ENCODE data around the gene SHC1.
A peak's percentile ranks its signal among the peaks of the same experiment; 100 is the strongest.

The SHC1 gene

GRCh38 chr1:155007251-155007828, 36.8 kb upstream of the SHC1 start:
- WGBS (ENCODE audit: insufficient coverage, insufficient read length): no CpG with 5 or more reads among the region's 6 CpGs
- Histone ChIP-seq H3K4me1 (ENCODE audit: control insufficient read depth, insufficient read depth, low read length) (peaks cover 21% of the 10 kb centered on the region), H3K4me3 (ENCODE audit: low read length) (no peak overlapping the region), H3K36me3 (ENCODE audit: control insufficient read depth, insufficient read depth, low read length) (no peaks in the 10 kb centered on the region), H3K27me3 (ENCODE audit: control insufficient read depth, insufficient read depth, low read length) (no peaks in the 10 kb centered on the region), H3K9me3 (ENCODE audit: control insufficient read depth, insufficient read depth, low read length) (no peaks in the 10 kb centered on the region), H3K27ac (ENCODE audit: low read length) (no peak overlapping the region)
- DNase-seq (ENCODE audit: low read depth, low spot score): no peak

GRCh38 chr1:155006601-155007101, 36.1 kb upstream of the SHC1 start:
- no peak overlapping the region for H3K27ac ChIP-seq (ENCODE audit: low read length)
- no peaks in the 10 kb centered on the region for H3K9me3 ChIP-seq (ENCODE audit: control insufficient read depth, insufficient read depth, low read length)
- no peaks in the 10 kb centered on the region for H3K36me3 ChIP-seq (ENCODE audit: control insufficient read depth, insufficient read depth, low read length)
- no CpG with 5 or more reads among the region's 2 CpGs for WGBS (ENCODE audit: insufficient coverage, insufficient read length)
- no peak for DNase-seq (ENCODE audit: low read depth, low spot score)
- H3K4me1 ChIP-seq (ENCODE audit: control insufficient read depth, insufficient read depth, low read length): peaks cover 20% of the 10 kb centered on the region
- no peak overlapping the region for H3K4me3 ChIP-seq (ENCODE audit: low read length)
- H3K27me3 ChIP-seq (ENCODE audit: control insufficient read depth, insufficient read depth, low read length): no peaks in the 10 kb centered on the region

- Histone ChIP-seq H3K9me3 (ENCODE audit: control insufficient read depth, insufficient read depth, low read length) (no peaks in the 10 kb centered on the region), H3K4me3 (ENCODE audit: low read length) (no peak overlapping the region), H3K27me3 (ENCODE audit: control insufficient read depth, insufficient read depth, low read length) (no peaks in the 10 kb centered on the region), H3K36me3 (ENCODE audit: control insufficient read depth, insufficient read depth, low read length) (no peaks in the 10 kb centered on the region), H3K27ac (ENCODE audit: low read length) (no peak overlapping the region), H3K4me1 (ENCODE audit: control insufficient read depth, insufficient read depth, low read length) (peaks cover 18% of the 10 kb centered on the region)
- no peak for DNase-seq (ENCODE audit: low read depth, low spot score)
- no CpG with 5 or more reads among the region's 17 CpGs for WGBS (ENCODE audit: insufficient coverage, insufficient read length)
These were observed 34.8 kb upstream of the SHC1 start for GRCh38 chr1:155005076-155006011.

GRCh38 chr1:155004352-155005075, 34.0 kb upstream of the SHC1 start:
- no peak for DNase-seq (ENCODE audit: low read depth, low spot score)
- Histone ChIP-seq H3K27ac (ENCODE audit: low read length) (no peak overlapping the region), H3K9me3 (ENCODE audit: control insufficient read depth, insufficient read depth, low read length) (no peaks in the 10 kb centered on the region)

GRCh38 chr1:155003766-155004351, 33.3 kb upstream of the SHC1 start:
- H3K27ac ChIP-seq (ENCODE audit: low read length): no peak overlapping the region
- peaks cover 11% of the 10 kb centered on the region for H3K4me1 ChIP-seq (ENCODE audit: control insufficient read depth, insufficient read depth, low read length)
- no peaks in the 10 kb centered on the region for H3K27me3 ChIP-seq (ENCODE audit: control insufficient read depth, insufficient read depth, low read length)
- no peak for DNase-seq (ENCODE audit: low read depth, low spot score)
- H3K36me3 ChIP-seq (ENCODE audit: control insufficient read depth, insufficient read depth, low read length): no peaks in the 10 kb centered on the region
- peak overlapping the region; percentile 81; the same call in 1 of the 2 replicates for H3K4me3 ChIP-seq (ENCODE audit: low read length)
- no CpG with 5 or more reads among the region's 34 CpGs for WGBS (ENCODE audit: insufficient coverage, insufficient read length)
- H3K9me3 ChIP-seq (ENCODE audit: control insufficient read depth, insufficient read depth, low read length): no peaks in the 10 kb centered on the region

More at GRCh38 chr1:155004352-155005075, 34.0 kb upstream of the SHC1 start:
- H3K4me3 ChIP-seq (ENCODE audit: low read length): peak overlapping the region; percentile 81; the same call in 1 of the 2 replicates
- no peaks in the 10 kb centered on the region for H3K27me3 ChIP-seq (ENCODE audit: control insufficient read depth, insufficient read depth, low read length)
- no peaks in the 10 kb centered on the region for H3K36me3 ChIP-seq (ENCODE audit: control insufficient read depth, insufficient read depth, low read length)
- H3K4me1 ChIP-seq (ENCODE audit: control insufficient read depth, insufficient read depth, low read length): peaks cover 15% of the 10 kb centered on the region
- WGBS (ENCODE audit: insufficient coverage, insufficient read length): no CpG with 5 or more reads among the region's 5 CpGs

GRCh38 chr1:155003227-155003765, 32.7 kb upstream of the SHC1 start:
- Histone ChIP-seq H3K9me3 (ENCODE audit: control insufficient read depth, insufficient read depth, low read length) (no peaks in the 10 kb centered on the region), H3K36me3 (ENCODE audit: control insufficient read depth, insufficient read depth, low read length) (no peaks in the 10 kb centered on the region), H3K27me3 (ENCODE audit: control insufficient read depth, insufficient read depth, low read length) (no peaks in the 10 kb centered on the region), H3K4me3 (ENCODE audit: low read length) (peak overlapping the region; percentile 81), H3K4me1 (ENCODE audit: control insufficient read depth, insufficient read depth, low read length) (peaks cover 7% of the 10 kb centered on the region), H3K27ac (ENCODE audit: low read length) (no peak overlapping the region)
- no peak for DNase-seq (ENCODE audit: low read depth, low spot score)
- no CpG with 5 or more reads among the region's 37 CpGs for WGBS (ENCODE audit: insufficient coverage, insufficient read length)

GRCh38 chr1:155002464-155003226, 32.1 kb upstream of the SHC1 start, which contains the start of gene ZBTB7B:
Gene ZBTB7B, plus strand, starts transcription at chr1:155002802. Its CDS starts 11,859 bp downstream, at chr1:155014661.
- Histone ChIP-seq H3K4me3 (ENCODE audit: low read length) (peak within 1 kb of the TSS; percentile 81), H3K4me1 (ENCODE audit: control insufficient read depth, insufficient read depth, low read length) (peaks cover 4% of the 10 kb centered on the region)

GRCh38 chr1:155001675-155002463, 31.3 kb upstream of the SHC1 start:
- Histone ChIP-seq H3K36me3 (ENCODE audit: control insufficient read depth, insufficient read depth, low read length) (no peaks in the 10 kb centered on the region), H3K4me3 (ENCODE audit: low read length) (peak overlapping the region; percentile 51; the same call in 1 of the 2 replicates), H3K27ac (ENCODE audit: low read length) (no peak overlapping the region), H3K4me1 (ENCODE audit: control insufficient read depth, insufficient read depth, low read length) (peaks cover 4% of the 10 kb centered on the region), H3K27me3 (ENCODE audit: control insufficient read depth, insufficient read depth, low read length) (no peaks in the 10 kb centered on the region), H3K9me3 (ENCODE audit: control insufficient read depth, insufficient read depth, low read length) (no peaks in the 10 kb centered on the region)
- WGBS (ENCODE audit: insufficient coverage, insufficient read length): no CpG with 5 or more reads among the region's 38 CpGs
- peak; percentile 95 for DNase-seq (ENCODE audit: low read depth, low spot score)

More at GRCh38 chr1:155002464-155003226, 32.1 kb upstream of the SHC1 start, which contains the start of gene ZBTB7B:
- Histone ChIP-seq H3K36me3 (ENCODE audit: control insufficient read depth, insufficient read depth, low read length) (no peaks in the 10 kb centered on the region), H3K9me3 (ENCODE audit: control insufficient read depth, insufficient read depth, low read length) (no peaks in the 10 kb centered on the region), H3K27ac (ENCODE audit: low read length) (no peak within 1 kb of the TSS), H3K27me3 (ENCODE audit: control insufficient read depth, insufficient read depth, low read length) (no peaks in the 10 kb centered on the region)
- no peak for DNase-seq (ENCODE audit: low read depth, low spot score)
- WGBS (ENCODE audit: insufficient coverage, insufficient read length): no CpG with 5 or more reads among the region's 35 CpGs

GRCh38 chr1:155001425-155001674, 30.8 kb upstream of the SHC1 start:
- no CpG with 5 or more reads among the region's 11 CpGs for WGBS (ENCODE audit: insufficient coverage, insufficient read length)
- H3K4me3 ChIP-seq (ENCODE audit: low read length): peak overlapping the region; percentile 51; the same call in 1 of the 2 replicates
- H3K9me3 ChIP-seq (ENCODE audit: control insufficient read depth, insufficient read depth, low read length): no peaks in the 10 kb centered on the region
- no peak overlapping the region for H3K27ac ChIP-seq (ENCODE audit: low read length)
- H3K4me1 ChIP-seq (ENCODE audit: control insufficient read depth, insufficient read depth, low read length): peaks cover 4% of the 10 kb centered on the region
- no peak for DNase-seq (ENCODE audit: low read depth, low spot score)
- H3K27me3 ChIP-seq (ENCODE audit: control insufficient read depth, insufficient read depth, low read length): no peaks in the 10 kb centered on the region
- H3K36me3 ChIP-seq (ENCODE audit: control insufficient read depth, insufficient read depth, low read length): no peaks in the 10 kb centered on the region
